Retinal pigment epithelial cell (primary cell): ENCODE results near the gene TPM2.
"Not testable (repeated sequence)": the region's sequence is repeated elsewhere in the genome, so short reads cannot be mapped to it uniquely, and the experiment has no call there.

ENCODE experiments used
- DNase-seq: peaks from one replicate; pipeline ENCODE4 v3.0.0-alpha.2; 2010; ENCODE audit warnings: low read depth
- H3K4me3 ChIP-seq: 2 replicates; pipeline ENCODE4 v1.5.1; 2011; ENCODE audit warnings: mild to moderate bottlenecking, low read length, control low read depth, moderate library complexity
- TF ChIP-seq, protein P1 (sequence below): conservative IDR thresholded peaks from 2 replicates; pipeline ENCODE4 v1.5.1; 2011; ENCODE audit warnings: low read depth, low read length, control low read depth, inconsistent platforms

The TPM2 gene

DNA sequence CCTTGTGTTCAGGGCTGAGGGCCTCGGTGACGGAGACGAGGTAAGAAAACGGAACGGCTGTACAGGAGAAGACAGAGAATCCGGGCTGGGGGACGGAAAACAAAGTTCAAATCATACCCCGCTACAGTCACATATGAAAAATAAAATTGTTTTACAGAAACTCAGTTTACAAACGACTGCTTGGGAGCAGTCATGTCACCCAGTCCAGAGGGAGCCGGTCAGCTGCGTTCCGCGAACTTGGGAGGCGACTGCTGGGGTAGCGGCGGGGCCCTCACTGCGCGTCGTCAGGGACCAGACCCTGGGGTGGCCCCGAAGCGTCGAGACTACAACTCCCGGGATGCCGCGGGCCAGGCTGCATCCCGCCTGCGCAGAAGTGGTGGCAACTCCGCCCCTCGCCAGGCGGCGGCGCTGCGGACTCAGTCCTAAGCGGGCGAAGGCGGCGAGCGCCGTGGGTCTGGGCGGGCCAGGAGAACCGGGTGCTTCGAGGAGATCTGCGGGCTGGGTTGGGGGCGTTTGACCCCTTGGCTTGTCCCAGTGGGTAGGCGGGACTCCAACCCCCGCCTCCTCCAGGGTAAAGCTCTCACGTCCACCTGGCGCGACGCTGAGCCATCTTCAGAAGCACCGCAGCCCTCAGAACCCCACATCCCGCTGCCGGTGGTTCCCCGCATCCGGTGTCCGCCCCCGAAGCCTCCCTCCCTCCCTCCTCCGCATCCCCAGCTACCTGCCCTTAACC is 43.0 kb downstream of the TPM2 start:
- DNase-seq = no peak
- TF ChIP-seq, protein P1, sequence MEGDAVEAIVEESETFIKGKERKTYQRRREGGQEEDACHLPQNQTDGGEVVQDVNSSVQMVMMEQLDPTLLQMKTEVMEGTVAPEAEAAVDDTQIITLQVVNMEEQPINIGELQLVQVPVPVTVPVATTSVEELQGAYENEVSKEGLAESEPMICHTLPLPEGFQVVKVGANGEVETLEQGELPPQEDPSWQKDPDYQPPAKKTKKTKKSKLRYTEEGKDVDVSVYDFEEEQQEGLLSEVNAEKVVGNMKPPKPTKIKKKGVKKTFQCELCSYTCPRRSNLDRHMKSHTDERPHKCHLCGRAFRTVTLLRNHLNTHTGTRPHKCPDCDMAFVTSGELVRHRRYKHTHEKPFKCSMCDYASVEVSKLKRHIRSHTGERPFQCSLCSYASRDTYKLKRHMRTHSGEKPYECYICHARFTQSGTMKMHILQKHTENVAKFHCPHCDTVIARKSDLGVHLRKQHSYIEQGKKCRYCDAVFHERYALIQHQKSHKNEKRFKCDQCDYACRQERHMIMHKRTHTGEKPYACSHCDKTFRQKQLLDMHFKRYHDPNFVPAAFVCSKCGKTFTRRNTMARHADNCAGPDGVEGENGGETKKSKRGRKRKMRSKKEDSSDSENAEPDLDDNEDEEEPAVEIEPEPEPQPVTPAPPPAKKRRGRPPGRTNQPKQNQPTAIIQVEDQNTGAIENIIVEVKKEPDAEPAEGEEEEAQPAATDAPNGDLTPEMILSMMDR = peak; percentile 83
- peak overlapping the region; percentile 75 for H3K4me3 ChIP-seq

DNA sequence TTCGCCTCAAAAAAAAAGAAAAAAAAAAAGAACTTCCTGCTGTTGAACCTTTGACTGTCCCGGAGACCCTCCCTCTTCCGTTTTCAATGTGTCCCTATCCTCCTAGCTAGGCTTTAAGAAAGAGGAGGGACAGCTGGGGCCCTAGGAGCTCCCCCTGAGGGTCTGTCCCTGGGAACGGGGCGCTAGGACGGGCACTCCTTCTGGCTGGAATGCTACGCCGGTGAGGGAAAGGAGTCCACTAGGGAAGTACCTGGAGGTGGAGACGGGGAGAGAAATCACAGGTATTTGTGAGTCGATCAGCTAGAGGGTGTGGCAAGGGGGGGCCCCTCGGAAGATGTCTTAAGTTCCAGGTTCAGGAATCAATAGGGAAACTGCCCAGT is 43.6 kb downstream of the TPM2 start:
- DNase-seq = no peak
- TF ChIP-seq, protein P1 = peak; percentile 13
- H3K4me3 ChIP-seq = peak overlapping the region; percentile 75

DNA sequence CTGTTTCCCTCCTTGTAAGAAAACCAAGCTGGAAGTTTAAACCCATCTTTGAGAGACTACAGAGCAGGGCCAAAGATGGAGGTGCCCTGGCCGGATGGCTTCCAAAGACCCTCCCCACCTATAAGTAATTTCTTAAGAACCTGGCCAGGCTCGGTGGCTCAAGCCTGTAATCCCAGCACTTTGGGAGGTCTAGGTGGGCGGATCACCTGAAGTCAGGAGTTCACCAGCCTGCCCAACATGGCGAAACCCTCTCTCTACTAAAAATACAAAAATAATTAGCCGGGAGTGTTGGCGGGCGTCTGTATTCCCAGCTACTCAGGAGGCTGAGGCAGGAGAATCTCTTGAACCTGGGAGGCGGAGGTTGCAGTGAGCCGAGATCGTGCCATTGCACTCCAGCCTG is 44.0 kb downstream of the TPM2 start:
- H3K4me3 ChIP-seq = peak overlapping the region; percentile 75

DNA sequence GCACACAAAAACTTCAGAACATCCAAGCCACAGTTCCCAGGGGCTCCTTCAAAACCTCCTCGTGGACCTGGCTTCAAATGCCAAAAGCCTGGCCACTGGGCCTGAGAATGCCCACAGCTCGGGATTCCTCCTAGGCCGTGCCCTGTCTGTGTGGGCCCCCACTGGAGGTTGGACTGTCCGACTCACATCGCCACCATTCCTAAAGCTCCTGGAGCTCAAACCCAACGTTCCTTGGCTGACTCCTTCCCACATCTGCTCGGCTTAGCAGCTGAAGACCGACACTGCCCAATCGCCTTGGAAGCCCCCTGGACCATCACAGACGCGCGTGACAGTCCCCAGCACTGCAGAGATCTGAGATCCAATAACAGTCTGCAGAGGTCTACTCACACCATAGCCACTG is 46.7 kb downstream of the TPM2 start:
- no peak for DNase-seq
- H3K4me3 ChIP-seq = no peak overlapping the region
- TF ChIP-seq, protein P1 = no peak

More for the DNA sequence above, 44.0 kb downstream of the TPM2 start:
- DNase-seq = not testable (repeated sequence)

DNA sequence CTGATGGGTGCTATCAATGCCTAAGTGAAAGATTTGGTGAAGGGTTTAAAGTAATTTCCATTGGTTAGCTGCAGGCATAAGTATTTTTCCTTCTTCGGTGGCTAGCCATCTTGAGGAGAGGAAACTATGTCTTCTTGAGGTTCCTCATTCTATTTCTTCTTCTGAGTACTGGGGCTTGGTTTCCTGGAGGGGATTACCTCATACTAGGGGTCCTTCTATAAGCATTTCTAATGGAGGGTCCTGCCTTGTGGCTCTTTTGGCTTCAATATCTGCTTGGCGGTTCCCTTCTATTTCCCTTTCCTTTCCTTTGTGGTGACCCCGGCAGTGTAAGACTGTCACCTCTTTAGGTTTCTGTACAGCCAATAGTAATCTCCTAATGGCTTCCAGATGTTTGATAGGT is 48.2 kb downstream of the TPM2 start:
- not testable (repeated sequence) for DNase-seq, H3K4me3 ChIP-seq

DNA sequence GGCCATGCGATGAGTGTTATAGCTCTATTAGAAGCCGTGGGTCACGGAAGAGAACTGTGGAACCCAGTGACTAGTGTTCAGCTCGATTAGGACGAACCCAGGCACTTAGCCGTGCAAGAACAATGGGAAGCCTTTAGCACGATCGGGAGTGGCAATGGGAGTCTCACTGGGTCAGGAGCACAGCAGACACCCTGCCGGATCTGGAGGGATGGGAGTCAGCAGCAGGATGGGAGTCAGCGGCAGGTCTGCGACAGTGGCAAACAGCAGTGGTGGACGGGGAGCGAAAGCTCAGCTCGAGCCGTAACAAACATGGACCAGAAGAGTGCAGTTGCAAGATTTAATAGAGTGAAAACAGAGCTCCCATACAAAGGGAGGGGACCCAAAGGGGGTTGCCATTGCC is 49.3 kb downstream of the TPM2 start:
- not testable (repeated sequence) for DNase-seq, H3K4me3 ChIP-seq

DNA sequence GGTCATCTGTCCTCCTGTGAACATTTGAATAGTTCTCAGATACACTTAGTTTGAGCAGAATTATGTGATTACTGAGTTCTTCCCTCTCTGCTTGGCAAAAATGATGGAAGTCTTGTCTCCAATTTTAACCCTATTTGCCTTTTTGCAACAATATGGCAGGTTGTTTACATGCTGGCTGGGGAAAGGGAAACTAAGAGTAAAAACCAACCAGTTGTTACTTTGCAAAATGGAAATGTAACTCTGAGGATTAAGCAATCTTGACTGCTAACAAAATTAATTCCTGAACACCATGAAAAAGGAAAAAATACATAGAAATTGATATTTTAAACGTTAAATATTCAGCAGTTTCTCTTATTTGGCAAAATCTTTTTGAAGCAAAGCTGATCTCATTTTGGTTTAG is 50.1 kb downstream of the TPM2 start:
- TF ChIP-seq, protein P1 = no peak
- no peak for DNase-seq
- H3K4me3 ChIP-seq = no peak overlapping the region

DNA sequence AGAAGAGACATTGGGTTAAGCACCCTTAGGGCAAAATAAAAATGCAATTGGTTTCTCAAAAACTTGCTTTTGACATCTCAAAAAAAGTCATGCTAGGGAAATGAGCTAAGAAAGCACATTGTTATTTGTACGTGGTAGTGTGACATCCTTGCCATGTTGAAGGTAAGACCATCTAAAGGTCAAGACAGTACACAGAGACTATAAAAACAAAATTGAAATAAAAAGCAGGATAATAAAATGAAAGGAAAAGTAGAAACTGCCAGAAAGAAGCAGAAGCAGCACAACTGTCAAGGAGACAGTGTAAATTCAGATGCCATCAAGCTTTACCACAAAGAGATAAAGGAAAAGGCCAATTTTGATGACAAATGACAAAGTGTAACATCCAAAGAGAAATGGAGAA is 50.5 kb downstream of the TPM2 start:
- H3K4me3 ChIP-seq, DNase-seq: not testable (repeated sequence)

DNA sequence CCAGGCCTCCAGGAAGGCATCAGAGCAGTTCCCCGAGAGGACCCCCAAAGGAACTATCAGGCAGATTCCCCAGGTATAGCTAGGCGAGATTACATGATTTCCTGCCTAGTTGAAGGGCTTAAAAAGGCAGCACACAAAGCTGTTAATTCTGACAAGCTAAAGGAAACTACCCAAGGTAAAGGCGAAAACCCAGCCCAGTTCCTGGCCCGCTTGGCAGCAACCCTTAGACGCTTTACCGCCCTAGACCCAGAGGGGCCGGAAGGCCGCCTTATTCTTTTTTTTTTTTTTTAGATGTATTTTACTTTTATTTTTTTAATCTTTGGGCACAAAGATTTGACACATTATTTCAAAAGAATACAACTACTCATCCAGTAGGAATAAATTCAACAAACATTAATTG is 51.0 kb downstream of the TPM2 start:
- DNase-seq, H3K4me3 ChIP-seq: not testable (repeated sequence)

DNA sequence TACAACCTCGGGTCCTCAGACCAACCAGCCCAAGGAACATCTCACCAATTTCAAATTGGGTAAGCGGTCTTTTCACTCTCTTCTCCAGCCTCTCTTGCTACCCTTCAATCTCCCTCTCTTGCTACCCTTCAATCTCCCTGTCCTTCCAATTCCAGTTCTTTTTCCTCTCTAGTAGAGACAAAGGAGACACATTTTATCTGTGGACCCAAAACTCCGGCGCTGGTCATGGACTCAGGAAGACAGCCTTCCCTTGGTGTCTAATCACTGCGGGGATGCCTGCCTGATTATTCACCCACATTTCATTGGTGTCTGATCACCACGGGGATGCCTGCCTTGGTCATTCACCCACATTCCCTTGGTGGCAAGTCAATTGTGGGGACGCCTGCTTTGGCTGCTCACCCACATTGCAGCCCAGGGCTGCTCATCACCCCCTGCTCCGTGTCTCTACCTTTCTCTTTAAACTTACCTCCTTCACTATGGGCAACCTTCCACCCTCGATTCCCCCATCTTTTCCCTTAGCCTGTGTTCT is 52.2 kb downstream of the TPM2 start:
- H3K4me3 ChIP-seq = not testable (repeated sequence)

DNA sequence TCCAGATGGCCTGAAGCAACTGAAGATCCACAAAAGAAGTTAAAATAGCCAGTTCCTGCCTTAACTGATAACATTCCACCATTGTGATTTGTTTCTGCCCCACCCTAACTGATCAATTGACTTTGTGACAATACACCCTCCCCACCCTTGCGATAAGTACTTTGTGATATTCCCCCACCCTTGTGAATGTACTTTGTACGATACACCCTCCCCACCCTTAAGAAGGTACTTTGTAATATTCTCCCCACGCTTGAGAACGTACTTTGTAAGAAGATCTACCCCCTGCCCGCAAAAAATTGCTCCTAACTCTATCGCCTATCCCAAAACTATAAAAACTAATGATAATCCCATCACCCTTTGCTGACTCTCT is 52.9 kb downstream of the TPM2 start:
- not testable (repeated sequence) for H3K4me3 ChIP-seq, DNase-seq

More for the DNA sequence above, 52.2 kb downstream of the TPM2 start:
- not testable (repeated sequence) for DNase-seq
